CD4-positive, CD25-positive, alpha-beta regulatory T cell (primary cell): ENCODE measurements around the gene GRK4. TPM values are rescaled to one million over a fixed set of nuclear protein-coding genes. Genes with fewer than 3 reads are reported as not detected.

Source experiments
- ATAC-seq, 2 donors: fragments of 150-1000 bp; cut with Tn5 transposase; one replicate each; pipeline ENCODE4 v1.10.0; 2021; ENCODE audit warnings: low read depth in 2 of 2, moderate number of reproducible peaks in 2 of 2, moderate library complexity in 1 of 2
- DNase-seq, 3 donors: peaks; one replicate each; pipeline versions ENCODE4 v3.0.0 to v3.0.0-alpha.2; 2012 to 2022; ENCODE audit warnings: mixed read lengths in 1 of 3
- H3K27ac ChIP-seq: one replicate; pipeline ENCODE4 v1.7.0; 2013; ENCODE audit warnings: mild to moderate bottlenecking, low read length; ENCODE audit not compliant: insufficient read depth, poor library complexity, severe bottlenecking
- H3K27me3 ChIP-seq: one replicate; pipeline ENCODE4 v1.7.0; 2013; ENCODE audit warnings: low read length; ENCODE audit not compliant: control insufficient read depth, insufficient read depth
- H3K36me3 ChIP-seq: one replicate; pipeline ENCODE4 v1.7.0; 2013; ENCODE audit warnings: mild to moderate bottlenecking, low read length, moderate library complexity; ENCODE audit not compliant: control insufficient read depth, insufficient read depth
- H3K4me1 ChIP-seq: 2 replicates; pipeline ENCODE4 v1.7.0; 2013; ENCODE audit warnings: mild to moderate bottlenecking, low read length; ENCODE audit not compliant: insufficient read depth, control insufficient read depth, poor library complexity, severe bottlenecking
- H3K4me3 ChIP-seq: one replicate; pipeline ENCODE4 v1.7.0; 2013; ENCODE audit warnings: low read depth, mild to moderate bottlenecking, low read length, moderate library complexity
- H3K9me3 ChIP-seq, 2 experiments: 1 replicate in 1 of 2; 2 replicates in 1 of 2; pipeline ENCODE4 v1.7.0; 2013; ENCODE audit warnings: low read length in 2 of 2, mild to moderate bottlenecking in 1 of 2, moderate library complexity in 1 of 2; ENCODE audit not compliant: control insufficient read depth in 2 of 2
- H3K27ac Mint-ChIP-seq, 3 donors: one replicate each; pipeline ENCODE4 v1.8.0; 2020 to 2022; ENCODE audit warnings: mild to moderate bottlenecking in 3 of 3, mixed read lengths in 3 of 3, moderate library complexity in 2 of 3
- H3K27me3 Mint-ChIP-seq: one replicate; pipeline ENCODE4 v1.8.0; 2022; ENCODE audit warnings: mild to moderate bottlenecking, mixed read lengths
- H3K36me3 Mint-ChIP-seq: one replicate; pipeline ENCODE4 v1.8.0; 2020; ENCODE audit warnings: mixed read lengths
- H3K4me1 Mint-ChIP-seq, 4 donors: one replicate each; pipeline ENCODE4 v1.8.0; 2020 to 2022; ENCODE audit warnings: mixed read lengths in 4 of 4, mild to moderate bottlenecking in 1 of 4
- H3K4me3 Mint-ChIP-seq, 4 donors: one replicate each; pipeline ENCODE4 v1.8.0; 2020 to 2022; ENCODE audit warnings: mild to moderate bottlenecking in 4 of 4, mixed read lengths in 4 of 4, moderate library complexity in 3 of 4
- H3K9me3 Mint-ChIP-seq, 7 donors: one replicate each; pipeline ENCODE4 v1.8.0; 2020 to 2022; ENCODE audit warnings: mixed read lengths in 7 of 7, mild to moderate bottlenecking in 3 of 7, moderate library complexity in 2 of 7
- polyA plus RNA-seq, 4 donors: library from polyadenylated mRNA; unstranded; fragments of 300-500 nt; fragmentation: Illumina TruSeq; gene quantifications; one replicate each; pipeline ENCODE4 v1.2.3, GENCODE V29; 2021
- total RNA-seq: library from RNA; stranded (reverse); gene quantifications from one replicate; pipeline ENCODE4 v1.2.3, GENCODE V29; 2022

Gene GRK4
- total and polyA plus RNA-seq, 5 donors from 2014 or later, result 0.64 to 2.8 (median 1.2) TPM

GRCh38 chr4:3039706-3040366 lies 76.5 kb downstream of the GRK4 start:
- H3K9me3 Mint-ChIP-seq, result no peaks in the 10 kb centered on the region
- peak overlapping the region in 1 of 3 donors; percentile 61 for H3K27ac Mint-ChIP-seq
- DNase-seq, result no peak
- no peaks in the 10 kb centered on the region for H3K27me3 ChIP-seq
- no peaks in the 10 kb centered on the region for H3K36me3 Mint-ChIP-seq
- peaks cover 5 to 54% (median 24%) of the 10 kb centered on the region in 4 donors for H3K4me1 Mint-ChIP-seq
- H3K4me3 Mint-ChIP-seq, result no peak overlapping the region
- H3K4me1 ChIP-seq, result peaks cover 42% of the 10 kb centered on the region
- peaks cover 25% of the 10 kb centered on the region for H3K27me3 Mint-ChIP-seq
- no peaks in the 10 kb centered on the region for H3K36me3 ChIP-seq
- no peak for ATAC-seq
- H3K4me3 ChIP-seq, result no peak overlapping the region
- H3K9me3 ChIP-seq, result no peaks in the 10 kb centered on the region
- H3K27ac ChIP-seq, result no peak overlapping the region

GRCh38 chr4:3040452-3041191 lies 77.3 kb downstream of the GRK4 start:
- H3K27me3 Mint-ChIP-seq, result peaks cover 29% of the 10 kb centered on the region
- Histone ChIP-seq H3K9me3 (peaks cover 0 to 5% of the 10 kb centered on the region in 2 experiments), H3K4me1 (peaks cover 50% of the 10 kb centered on the region), H3K4me3 (no peak overlapping the region), H3K27ac (peak overlapping the region; percentile 55), H3K27me3 (no peaks in the 10 kb centered on the region), H3K36me3 (no peaks in the 10 kb centered on the region)
- ATAC-seq (no peak), DNase-seq (no peak)
- H3K9me3 Mint-ChIP-seq, result peaks cover 0 to 5% (median 2%) of the 10 kb centered on the region in 7 donors
- peak overlapping the region in 3 of 4 donors; percentile 48 to 91 (median 90) for H3K4me3 Mint-ChIP-seq
- H3K4me1 Mint-ChIP-seq, result peaks cover 11 to 62% (median 31%) of the 10 kb centered on the region in 4 donors
- peaks cover 2% of the 10 kb centered on the region for H3K36me3 Mint-ChIP-seq
- no peak overlapping the region for H3K27ac Mint-ChIP-seq

- Histone ChIP-seq H3K36me3 (no peaks in the 10 kb centered on the region), H3K4me1 (peaks cover 58% of the 10 kb centered on the region), H3K4me3 (peak overlapping the region; percentile 2), H3K27me3 (no peaks in the 10 kb centered on the region), H3K9me3 (peaks cover 0 to 9% of the 10 kb centered on the region in 2 experiments), H3K27ac (peak overlapping the region; percentile 55)
- H3K9me3 Mint-ChIP-seq, result peaks cover 0 to 6% (median 2%) of the 10 kb centered on the region in 7 donors
- ATAC-seq (peak; percentile 38 to 44), DNase-seq (peak in 2 of 3 donors; percentile 35 to 80)
- peaks cover 15 to 68% (median 35%) of the 10 kb centered on the region in 4 donors for H3K4me1 Mint-ChIP-seq
- peak overlapping the region in 2 of 3 donors; percentile 81 to 95 for H3K27ac Mint-ChIP-seq
- H3K27me3 Mint-ChIP-seq, result peaks cover 28% of the 10 kb centered on the region
- H3K4me3 Mint-ChIP-seq, result peak overlapping the region; percentile 83 to 91 (median 86)
- H3K36me3 Mint-ChIP-seq, result peaks cover 4% of the 10 kb centered on the region
These were observed 78.1 kb downstream of the GRK4 start for GRCh38 chr4:3041192-3042142.

- DNase-seq, result no peak
- H3K27ac ChIP-seq, result no peak overlapping the region
These were observed 78.9 kb downstream of the GRK4 start for GRCh38 chr4:3042226-3042625.

GRCh38 chr4:3043282-3044020 lies 80.1 kb downstream of the GRK4 start:
- no peak for ATAC-seq
- H3K36me3 ChIP-seq, result no peaks in the 10 kb centered on the region

More at GRCh38 chr4:3042226-3042625, 78.9 kb downstream of the GRK4 start:
- Histone ChIP-seq H3K27me3 (no peaks in the 10 kb centered on the region), H3K36me3 (no peaks in the 10 kb centered on the region), H3K9me3 (peaks cover 0 to 9% of the 10 kb centered on the region in 2 experiments), H3K4me1 (peaks cover 60% of the 10 kb centered on the region), H3K4me3 (peak overlapping the region; percentile 2)
- peak overlapping the region; percentile 43 to 95 (median 81) for H3K27ac Mint-ChIP-seq
- H3K36me3 Mint-ChIP-seq, result peaks cover 4% of the 10 kb centered on the region
- H3K4me1 Mint-ChIP-seq, result peaks cover 15 to 65% (median 32%) of the 10 kb centered on the region in 4 donors
- peak overlapping the region; percentile 83 to 91 (median 86) for H3K4me3 Mint-ChIP-seq
- ATAC-seq, result no peak
- H3K9me3 Mint-ChIP-seq, result peaks cover 0 to 6% (median 2%) of the 10 kb centered on the region in 7 donors
- peaks cover 28% of the 10 kb centered on the region for H3K27me3 Mint-ChIP-seq

GRCh38 chr4:3044870-3045819 lies 81.8 kb downstream of the GRK4 start:
- H3K27ac ChIP-seq, result no peak overlapping the region
- peak overlapping the region; percentile 41 for H3K4me3 ChIP-seq
- H3K4me3 Mint-ChIP-seq, result peak overlapping the region; percentile 69 to 86 (median 82)
- H3K36me3 Mint-ChIP-seq, result peaks cover 4% of the 10 kb centered on the region
- DNase-seq, result peak; percentile 60 to 86 (median 83)
- no peaks in the 10 kb centered on the region for H3K27me3 ChIP-seq
- peaks cover 0 to 9% of the 10 kb centered on the region in 2 experiments for H3K9me3 ChIP-seq
- ATAC-seq, result peak; percentile 72 to 73
- H3K27ac Mint-ChIP-seq, result peak overlapping the region; percentile 41 to 94 (median 94)
- H3K9me3 Mint-ChIP-seq, result peaks cover 0 to 6% (median 2%) of the 10 kb centered on the region in 7 donors
- H3K36me3 ChIP-seq, result no peaks in the 10 kb centered on the region
- peaks cover 41% of the 10 kb centered on the region for H3K27me3 Mint-ChIP-seq
- H3K4me1 ChIP-seq, result peaks cover 54% of the 10 kb centered on the region
- H3K4me1 Mint-ChIP-seq, result peaks cover 10 to 59% (median 31%) of the 10 kb centered on the region in 4 donors

More at GRCh38 chr4:3043282-3044020, 80.1 kb downstream of the GRK4 start:
- no peak overlapping the region for H3K4me3 ChIP-seq
- peaks cover 11 to 63% (median 32%) of the 10 kb centered on the region in 4 donors for H3K4me1 Mint-ChIP-seq
- DNase-seq, result no peak
- no peak overlapping the region for H3K27ac Mint-ChIP-seq
- no peaks in the 10 kb centered on the region for H3K27me3 ChIP-seq
- H3K27me3 Mint-ChIP-seq, result peaks cover 36% of the 10 kb centered on the region
- no peak overlapping the region for H3K27ac ChIP-seq
- H3K4me1 ChIP-seq, result peaks cover 55% of the 10 kb centered on the region
- peaks cover 0 to 6% (median 2%) of the 10 kb centered on the region in 7 donors for H3K9me3 Mint-ChIP-seq
- peak overlapping the region in 3 of 4 donors; percentile 35 to 77 (median 68) for H3K4me3 Mint-ChIP-seq
- peaks cover 4% of the 10 kb centered on the region for H3K36me3 Mint-ChIP-seq
- peaks cover 0 to 9% of the 10 kb centered on the region in 2 experiments for H3K9me3 ChIP-seq
